ENCODE results near the gene PNMA6A. TPM values are rescaled to one million over a fixed set of nuclear protein-coding genes. Genes with fewer than 3 reads are reported as not detected.
"Not testable (repeated sequence)": the region's sequence is repeated elsewhere in the genome, so short reads cannot be mapped to it uniquely, and the experiment has no call there.

The PNMA6A gene
- 1.6 and 3.4 TPM in 2 replicates for total RNA-seq (2011; cell fraction: chromatin; rRNA removed; ENCODE audit: low replicate concordance)
- 2.5 and 4.0 TPM in 2 replicates for total RNA-seq (2011; cell fraction: nucleolus; rRNA removed)
- total RNA-seq (2011; cell fraction: nucleoplasm; rRNA removed), result 2.1 and 2.6 TPM in 2 replicates
- total RNA-seq (2014; rRNA removed) (5.4 and 6.7 TPM in 2 replicates), total RNA-seq (2014; rRNA removed; fragmentation: Illumina TruSeq; extraction: Trizol) (0.73 and 1.2 TPM in 2 replicates), total RNA-seq (2015; rRNA removed; fragmentation: Illumina TruSeq; extraction: Trizol) (3.9 and 5.0 TPM in 2 replicates), total RNA-seq (2021) (6.3 and 6.9 TPM in 2 replicates), polyA plus RNA-seq (2011; rRNA removed) (0.83 and 1.0 TPM in 2 replicates), polyA plus RNA-seq (2014; fragmentation: Illumina TruSeq; extraction: Trizol) (1.3 and 2.6 TPM in 2 replicates), polyA plus RNA-seq (2014; fragmentation: Nextera tagmentation; extraction: Ambion mirVana) (under 1 TPM; 0.10 to 0.13 TPM), polyA plus RNA-seq (2014; rRNA removed) (4.2 and 4.9 TPM in 2 replicates), polyA minus RNA-seq (2011; rRNA and poly(A)+ RNA removed) (0.42 TPM in 2 replicates), Bru-seq, nascent RNA (percentile 46 among the genes with signal in this experiment), BruChase-seq, experiment 1, labeled RNA remaining after a 2-hour chase (percentile 37 among the genes with signal in this experiment), BruChase-seq, experiment 2, labeled RNA remaining after a 6-hour chase (percentile 54 among the genes with signal in this experiment)
- 1.0 and 2.3 TPM in 2 replicates for polyA plus RNA-seq (2011; cell fraction: cytosol; rRNA removed)
- polyA plus RNA-seq (2011; cell fraction: nucleus; rRNA removed), result 2.5 and 4.9 TPM in 2 replicates
- polyA plus RNA-seq (2012), result 5.4 and 10.1 TPM in 2 replicates
- polyA minus RNA-seq (2011; cell fraction: cytosol; rRNA and poly(A)+ RNA removed), result 0.48 TPM in 1 of 2 replicates, not detected in the other
- 1.1 and 1.2 TPM in 2 replicates for polyA minus RNA-seq (2011; cell fraction: nucleus; rRNA and poly(A)+ RNA removed)
- long read RNA-seq, experiment 1, transcript PNMA6A-201 (2 exons, 2,209 nt), result major isoform, 7 of 13 reads
- long read RNA-seq, experiment 1, partial matches to known transcripts, result 6 of 13 reads
- long read RNA-seq, experiment 1, other reads (novel, unspliced or antisense), result 0 of 13 reads
- long read RNA-seq, experiment 2, partial matches to known transcripts, result 0 of 5 reads
- long read RNA-seq, experiment 2, other reads (novel, unspliced or antisense), result 2 of 5 reads
- long read RNA-seq, experiment 3, result 0 reads

GRCh38 chrX:153071909-153072583 is at the start of gene PNMA6A:
TSS of gene PNMA6A (plus strand) at chrX:153072454. CDS start at chrX:153073063, 609 bp downstream.
- H3K9me1 ChIP-seq (ENCODE audit: control insufficient read depth, insufficient read depth, low read length); POLR2A ChIA-PET; H3K36me3 ChIP-seq (ENCODE audit: control insufficient read depth, insufficient read depth, low read length); FAIRE-seq; in situ Hi-C loops (cut with MboI); intact Hi-C loops (cut with micrococcal nuclease); H3K4me2 ChIP-seq (ENCODE audit: insufficient read depth, low read length); H2AFZ ChIP-seq (ENCODE audit: low read depth, low read length); H4K20me1 ChIP-seq (replicated peaks; ENCODE audit: control insufficient read depth, insufficient read depth, low read length); H3K9me3 ChIP-seq (replicated peaks; ENCODE audit: control insufficient read depth, insufficient read depth, low read depth, low read length); DNase-seq (ENCODE audit: extremely low read depth in 1 of 4, low spot score in 3 of 4); H3K9ac ChIP-seq (ENCODE audit: insufficient read depth in 1 of 2, low read depth in 2 of 2, low read length in 2 of 2); H3K27ac ChIP-seq (ENCODE audit: extremely low read depth, low read depth, low read length); BruUV-seq (replicated peaks); H3K79me2 ChIP-seq (ENCODE audit: control insufficient read depth, insufficient read depth, low read length); CTCF ChIA-PET (ENCODE audit: low intra/inter-chr PET ratio); H3K4me3 ChIP-seq; H3K27me3 ChIP-seq (ENCODE audit: control insufficient read depth in 2 of 2, insufficient read depth in 2 of 2, low read length in 2 of 2): not testable (repeated sequence)
- no CpG with 5 or more reads among the region's 76 CpGs for WGBS (ENCODE audit: insufficient coverage, low coverage, missing lambda C conversion rate)
- ATAC-seq, result peak; percentile 94
- H3K4me1 ChIP-seq (replicated peaks in 1 of 2; ENCODE audit: control insufficient read depth in 2 of 2, insufficient read depth in 2 of 2, low read length in 2 of 2), result peaks cover 0 to 12% of the 10 kb centered on the region in 2 experiments; a peak in 2 of 5 replicates

- H3K4me2 ChIP-seq (ENCODE audit: insufficient read depth, low read length); in situ Hi-C loops (cut with MboI); H3K9me1 ChIP-seq (ENCODE audit: control insufficient read depth, insufficient read depth, low read length); H2AFZ ChIP-seq (ENCODE audit: low read depth, low read length); H3K36me3 ChIP-seq (ENCODE audit: control insufficient read depth, insufficient read depth, low read length); ATAC-seq; H3K79me2 ChIP-seq (ENCODE audit: control insufficient read depth, insufficient read depth, low read length); H3K9ac ChIP-seq (ENCODE audit: insufficient read depth in 1 of 2, low read depth in 2 of 2, low read length in 2 of 2); FAIRE-seq; BruUV-seq (replicated peaks); H3K4me1 ChIP-seq (replicated peaks in 1 of 2; ENCODE audit: control insufficient read depth in 2 of 2, insufficient read depth in 2 of 2, low read length in 2 of 2); H3K27me3 ChIP-seq (ENCODE audit: control insufficient read depth in 2 of 2, insufficient read depth in 2 of 2, low read length in 2 of 2); H3K27ac ChIP-seq (ENCODE audit: extremely low read depth, low read depth, low read length); intact Hi-C loops (cut with micrococcal nuclease); H3K9me3 ChIP-seq (replicated peaks; ENCODE audit: control insufficient read depth, insufficient read depth, low read depth, low read length); DNase-seq (ENCODE audit: extremely low read depth in 1 of 4, low spot score in 3 of 4); H4K20me1 ChIP-seq (replicated peaks; ENCODE audit: control insufficient read depth, insufficient read depth, low read length); H3K4me3 ChIP-seq; POLR2A ChIA-PET: not testable (repeated sequence)
- WGBS (ENCODE audit: insufficient coverage, low coverage, missing lambda C conversion rate), result 0% methylated on average over 1 of the region's 2 CpGs
- CTCF ChIA-PET (ENCODE audit: low intra/inter-chr PET ratio), result interaction anchor here (0.6 kb wide), 1 partner anchor 126 kb away, joined by 3 read pairs; no protein-coding TSS in a partner anchor
Measured at GRCh38 chrX:153026501-153026900, 45.8 kb upstream of the PNMA6A start.

- H3K27me3 ChIP-seq (ENCODE audit: control insufficient read depth in 2 of 2, insufficient read depth in 2 of 2, low read length in 2 of 2); H3K9ac ChIP-seq (ENCODE audit: insufficient read depth in 1 of 2, low read depth in 2 of 2, low read length in 2 of 2); DNase-seq (ENCODE audit: extremely low read depth in 1 of 4, low spot score in 3 of 4); BruUV-seq (replicated peaks); intact Hi-C loops (cut with micrococcal nuclease); H4K20me1 ChIP-seq (replicated peaks; ENCODE audit: control insufficient read depth, insufficient read depth, low read length); FAIRE-seq; H3K36me3 ChIP-seq (ENCODE audit: control insufficient read depth, insufficient read depth, low read length); in situ Hi-C loops (cut with MboI); H3K79me2 ChIP-seq (ENCODE audit: control insufficient read depth, insufficient read depth, low read length); ATAC-seq; CTCF ChIA-PET (ENCODE audit: low intra/inter-chr PET ratio); H2AFZ ChIP-seq (ENCODE audit: low read depth, low read length); H3K27ac ChIP-seq (ENCODE audit: extremely low read depth, low read depth, low read length); H3K9me3 ChIP-seq (replicated peaks; ENCODE audit: control insufficient read depth, insufficient read depth, low read depth, low read length); H3K4me3 ChIP-seq; H3K4me2 ChIP-seq (ENCODE audit: insufficient read depth, low read length); H3K9me1 ChIP-seq (ENCODE audit: control insufficient read depth, insufficient read depth, low read length): not testable (repeated sequence)
- 6% methylated on average over 2 of the region's 11 CpGs for WGBS (ENCODE audit: insufficient coverage, low coverage, missing lambda C conversion rate)
- peaks cover 0 to 10% of the 10 kb centered on the region in 2 experiments; a peak in 2 of 5 replicates for H3K4me1 ChIP-seq (replicated peaks in 1 of 2; ENCODE audit: control insufficient read depth in 2 of 2, insufficient read depth in 2 of 2, low read length in 2 of 2)
- POLR2A ChIA-PET, result interaction anchor here (0.8 to 1.0 kb wide), 2 partner anchors 26 to 209 kb away, joined by 3 to 4 read pairs; no protein-coding TSS in a partner anchor
Measured at GRCh38 chrX:153028487-153028886, 43.8 kb upstream of the PNMA6A start.
